H1 (cell line): ENCODE measurements around the gene GNAO1. TPM values are rescaled to one million over a fixed set of nuclear protein-coding genes. Genes with fewer than 3 reads are reported as not detected.

ENCODE experiments used
- CTCF ChIA-PET: fragments of 300-600 bp; sonication (Branson Sonifier 250); formaldehyde crosslinking; loops from one replicate; lab custom pipeline; 2021; ENCODE audit not compliant: partially characterized antibody; lab: Charles Lee
- POLR2A ChIA-PET: fragments of 300-600 bp; sonication (Branson Sonifier 250); formaldehyde crosslinking; loops from one replicate; lab custom pipeline; 2021; ENCODE audit warnings: inconsistent platforms; ENCODE audit not compliant: partially characterized antibody; lab: Charles Lee
- DNase-seq, 2 experiments: peaks; one replicate each; pipeline versions ENCODE4 v3.0.0 to v3.0.0-alpha.2; 2010 to 2022; ENCODE audit warnings: low spot score in 2 of 2, low read depth in 1 of 2, mixed read lengths in 1 of 2
- FAIRE-seq: peaks from 2 replicates; lab custom pipeline; 2011; peaks lifted over from hg19 to GRCh38; lab: Jason Lieb, UNC
- H2AFZ ChIP-seq: 2 replicates; pipeline ENCODE4 v1.8.1; 2012; ENCODE audit warnings: low read length, inconsistent platforms
- H2AK5ac ChIP-seq: 2 replicates; pipeline ENCODE4 v1.6.1; 2013; ENCODE audit warnings: low read depth, low read length
- H2BK120ac ChIP-seq: replicated peaks from 2 replicates; pipeline ENCODE3; 2013; ENCODE audit warnings: low read depth, low read length, inconsistent platforms
- H2BK12ac ChIP-seq: 2 replicates; pipeline ENCODE4 v1.6.1; 2013; ENCODE audit warnings: low read depth, low read length
- H2BK15ac ChIP-seq: 2 replicates; pipeline ENCODE4 v1.6.1; 2013; ENCODE audit warnings: low read length
- H2BK20ac ChIP-seq: 2 replicates; pipeline ENCODE4 v1.6.1; 2013; ENCODE audit warnings: low read length
- H2BK5ac ChIP-seq: 2 replicates; pipeline ENCODE4 v1.6.1; 2013; ENCODE audit warnings: low read depth, low read length
- H3K14ac ChIP-seq: 2 replicates; pipeline ENCODE4 v1.6.1; 2013; ENCODE audit warnings: inconsistent platforms; ENCODE audit not compliant: insufficient read length
- H3K18ac ChIP-seq: 2 replicates; pipeline ENCODE4 v1.6.1; 2013; ENCODE audit warnings: low read length; ENCODE audit errors: extremely low read depth
- H3K23ac ChIP-seq: 2 replicates; pipeline ENCODE4 v1.6.1; 2013; ENCODE audit warnings: inconsistent platforms; ENCODE audit not compliant: insufficient read length
- H3K23me2 ChIP-seq: 2 replicates; pipeline ENCODE4 v1.6.1; 2013; ENCODE audit warnings: low read depth, low read length
- H3K27ac ChIP-seq: 2 replicates; pipeline ENCODE4 v1.6.1; 2011; ENCODE audit warnings: low read depth, low read length, inconsistent platforms
- H3K27me3 ChIP-seq, 4 experiments: replicated peaks in 1 of 4; 1 replicate in 1 of 4; 2 replicates in 3 of 4; pipeline versions ENCODE4 v1.6.1 to v1.8.1; 2011 to 2013; ENCODE audit warnings: low read length in 3 of 4, mild to moderate bottlenecking in 3 of 4, inconsistent platforms in 2 of 4, mixed read lengths in 2 of 4, moderate library complexity in 1 of 4; ENCODE audit not compliant: control insufficient read depth in 3 of 4, insufficient read depth in 3 of 4; ENCODE audit errors: extremely low read depth in 1 of 4
- H3K36me3 ChIP-seq, 4 experiments: 2 replicates each; pipeline versions ENCODE4 v1.6.1 to v1.8.1; 2011 to 2013; ENCODE audit warnings: mild to moderate bottlenecking in 4 of 4, low read length in 3 of 4, moderate library complexity in 2 of 4, control low read depth in 1 of 4, inconsistent platforms in 1 of 4; ENCODE audit not compliant: insufficient read depth in 4 of 4, control insufficient read depth in 2 of 4
- H3K4ac ChIP-seq: replicated peaks from 2 replicates; pipeline ENCODE3; 2013; ENCODE audit warnings: low read length, low read depth, mixed read lengths, inconsistent platforms; ENCODE audit not compliant: insufficient read length
- H3K4me1 ChIP-seq, 4 experiments: replicated peaks in 1 of 4; 1 replicate in 1 of 4; 2 replicates in 3 of 4; pipeline versions ENCODE4 v1.6.1 to v1.8.1; 2011 to 2013; ENCODE audit warnings: low read length in 3 of 4, inconsistent platforms in 2 of 4, mixed read lengths in 1 of 4; ENCODE audit not compliant: insufficient read depth in 4 of 4, control insufficient read depth in 3 of 4
- H3K4me2 ChIP-seq, 2 experiments: 2 replicates each; pipeline versions ENCODE4 v1.6.1 to v1.8.1; 2011 to 2013; ENCODE audit warnings: low read depth in 2 of 2, low read length in 2 of 2, control low read depth in 1 of 2, inconsistent platforms in 1 of 2, mild to moderate bottlenecking in 1 of 2; ENCODE audit not compliant: insufficient read depth in 1 of 2
- H3K4me3 ChIP-seq, 4 experiments: fragments of 200-600, 300-600 bp in 1 of 4; sonication (generic), shearing (Covaris generic), sonication (Bioruptor Twin) in 1 of 4; 2 replicates each; pipeline versions ENCODE4 v1.5.1 to v1.8.1; 2011 to 2016; ENCODE audit warnings: low read length in 4 of 4, low read depth in 3 of 4, control low read depth in 2 of 4, inconsistent platforms in 2 of 4, mild to moderate bottlenecking in 2 of 4, mixed read lengths in 1 of 4, moderate library complexity in 1 of 4; ENCODE audit not compliant: insufficient read depth in 2 of 4; ENCODE audit errors: extremely low read depth in 1 of 4
- H3K56ac ChIP-seq: replicated peaks from 2 replicates; pipeline ENCODE3; 2013; ENCODE audit warnings: low read depth, mild to moderate bottlenecking, mixed read lengths, low read length, inconsistent platforms; ENCODE audit not compliant: insufficient read length
- H3K79me1 ChIP-seq: 2 replicates; pipeline ENCODE4 v1.6.1; 2013; ENCODE audit warnings: low read depth, low read length, control low read depth
- H3K79me2 ChIP-seq, 2 experiments: 2 replicates each; pipeline versions ENCODE4 v1.6.1 to v1.8.1; 2012 to 2013; ENCODE audit warnings: low read length in 2 of 2, mild to moderate bottlenecking in 2 of 2, inconsistent platforms in 1 of 2; ENCODE audit not compliant: insufficient read depth in 2 of 2, control insufficient read depth in 1 of 2
- H3K9ac ChIP-seq, 4 experiments: replicated peaks in 1 of 4; 1 replicate in 1 of 4; 2 replicates in 3 of 4; pipeline versions ENCODE4 v1.6.1 to v1.8.1; 2011 to 2013; ENCODE audit warnings: low read depth in 3 of 4, low read length in 3 of 4, control low read depth in 2 of 4, mild to moderate bottlenecking in 2 of 4, moderate library complexity in 2 of 4, inconsistent platforms in 1 of 4; ENCODE audit errors: extremely low read depth in 1 of 4
- H3K9me3 ChIP-seq, 2 experiments: 2 replicates each; pipeline versions ENCODE4 v1.6.1 to v1.8.1; 2012 to 2013; ENCODE audit warnings: mild to moderate bottlenecking in 2 of 2, moderate library complexity in 2 of 2, control low read depth in 1 of 2, inconsistent platforms in 1 of 2, low read depth in 1 of 2, low read length in 1 of 2, mixed read lengths in 1 of 2; ENCODE audit not compliant: insufficient read depth in 2 of 2
- H4K20me1 ChIP-seq, 2 experiments: replicated peaks in 1 of 2; 2 replicates each; pipeline versions ENCODE3 to v1.8.1; 2011 to 2013; ENCODE audit warnings: inconsistent platforms in 2 of 2, low read length in 2 of 2, mild to moderate bottlenecking in 1 of 2; ENCODE audit not compliant: insufficient read depth in 2 of 2, control insufficient read depth in 1 of 2
- H4K5ac ChIP-seq: 2 replicates; pipeline ENCODE4 v1.6.1; 2013; ENCODE audit warnings: low read length, low read depth, mixed read lengths, inconsistent platforms; ENCODE audit not compliant: insufficient read length
- H4K8ac ChIP-seq: 2 replicates; pipeline ENCODE4 v1.8.0; 2013; ENCODE audit warnings: mild to moderate bottlenecking, moderate library complexity, low read length, inconsistent platforms; ENCODE audit not compliant: insufficient read depth; ENCODE audit errors: extremely low read depth
- H4K91ac ChIP-seq: replicated peaks from 2 replicates; pipeline ENCODE3; 2013; ENCODE audit warnings: low read length, mixed read lengths, inconsistent platforms; ENCODE audit not compliant: insufficient read length
- BACH1 ChIP-seq: IDR thresholded peaks from 2 replicates; pipeline ENCODE4 v1.6.1; 2012; ENCODE audit warnings: low read length, improper control_type of control experiment
- BCL11A ChIP-seq, 2 experiments: IDR thresholded peaks; one replicate each; pipeline ENCODE4 v1.6.1; 2011; ENCODE audit warnings: low read depth in 2 of 2, low read length in 2 of 2, mild to moderate bottlenecking in 2 of 2
- EZH2 ChIP-seq: fragments of 200-600 bp; sonication (generic); IDR thresholded peaks from 2 replicates; pipeline ENCODE4 v1.7.1; 2012; ENCODE audit warnings: low read depth, mild to moderate bottlenecking, moderate library complexity, low read length, inconsistent platforms; ENCODE audit not compliant: severe bottlenecking
- RNF2 ChIP-seq: fragments of 200-900, 300-1000 bp; sonication (generic); IDR thresholded peaks from 2 replicates; pipeline ENCODE4 v1.7.1; 2016; ENCODE audit warnings: borderline replicate concordance, low read depth, mild to moderate bottlenecking, antibody characterized with exemption, low read length; ENCODE audit not compliant: poor library complexity, severe bottlenecking; ENCODE audit errors: missing control alignments
- SIX5 ChIP-seq: IDR thresholded peaks from 2 replicates; pipeline ENCODE4 v1.6.1; 2011; ENCODE audit warnings: mild to moderate bottlenecking, low read depth, low read length
- SP1 ChIP-seq: IDR thresholded peaks from 2 replicates; pipeline ENCODE4 v1.6.1; 2011; ENCODE audit warnings: low read depth, low read length
- SP2 ChIP-seq: IDR thresholded peaks from 2 replicates; pipeline ENCODE4 v1.6.1; 2012; ENCODE audit warnings: mild to moderate bottlenecking, low read length, inconsistent platforms
- WGBS, 2 experiments: shearing (Covaris generic) in 1 of 2; methylation state at CpG; one replicate each; pipeline versions ENCODE4 v1.1.6 to v1.1.7; 2013 to 2015; ENCODE audit warnings: low lambda C conversion rate in 2 of 2, mixed read lengths in 2 of 2, inconsistent platforms in 1 of 2, low coverage in 1 of 2, missing lambda C conversion rate in 1 of 2; ENCODE audit not compliant: insufficient replicate concordance in 2 of 2, insufficient coverage in 1 of 2, insufficient read length in 1 of 2; ENCODE audit errors: extremely low coverage in 1 of 2, missing lambda C conversion rate in 1 of 2; 5-methylcytosine and 5-hydroxymethylcytosine counted together
- polyA plus RNA-seq, 7 experiments: library from polyadenylated mRNA; depleted of rRNA in 3 of 7; stranded (reverse) in 5 of 7; unstranded in 2 of 7; fragments of >200 nt in 5 of 7; fragments of 200-250 nt in 2 of 7; gene quantifications; 1 replicate in 5 of 7; 2 replicates in 1 of 7; 4 replicates in 1 of 7; pipeline versions ENCODE4 v1.2.1 to v1.2.3, GENCODE V29; 2011 to 2013; ENCODE audit warnings: missing spikeins in 2 of 7, mixed read lengths in 2 of 7
- total RNA-seq: library from RNA; stranded (reverse); fragmentation: NEBNext Ultra II Directional; extraction: Animal tissue kit (Norgen Biotek cat#: 25700); gene quantifications from 2 replicates; pipeline ENCODE4 v1.2.1, GENCODE V29; 2021

Gene GNAO1
- total and polyA plus RNA-seq, 2 of the 8 experiments (the other 6 are each of a cell fraction or from before 2014, with no cell fraction given): 6.7 to 34.4 TPM

DNA sequence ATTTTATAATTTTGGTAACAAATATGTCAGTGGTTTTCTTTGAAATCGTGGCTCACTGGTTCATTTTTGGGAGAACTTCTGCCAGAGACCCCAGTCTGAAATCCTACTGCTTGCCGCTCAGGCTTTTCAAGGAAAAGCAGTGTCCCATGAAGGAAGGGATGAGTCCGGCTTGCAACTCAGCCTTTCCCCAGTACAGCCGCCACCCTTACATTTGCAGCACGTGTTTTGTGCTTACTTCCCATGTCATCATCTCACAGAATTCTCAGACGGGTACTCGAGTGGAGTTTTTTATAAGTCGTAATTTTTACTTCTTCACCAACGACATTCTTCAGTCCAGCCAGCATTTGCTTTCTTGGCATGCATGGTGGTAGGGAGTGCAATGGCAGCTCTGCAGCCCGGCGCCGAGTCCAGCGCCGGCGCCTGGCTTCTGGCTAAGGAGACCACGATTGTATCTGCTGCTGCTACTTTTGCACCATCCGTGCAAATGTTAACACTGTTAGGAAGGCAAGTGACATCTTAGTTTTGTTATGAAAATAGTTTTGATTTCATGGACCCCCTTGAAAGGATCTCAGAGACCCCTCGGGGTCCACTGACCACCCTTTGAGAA is 123.1 kb downstream of the GNAO1 start:
- 94% methylated on average over 18 of the region's 18 CpGs; no CpG with 5 or more reads in 1 of the 2 experiments for WGBS, 2 experiments
- Histone ChIP-seq H4K20me1 (no peaks in the 10 kb centered on the region), H3K27ac (no peak overlapping the region), H3K79me1 (no peaks in the 10 kb centered on the region), H3K79me2 (no peaks in the 10 kb centered on the region), H2BK20ac (no peak overlapping the region), H2AK5ac (no peak overlapping the region), H3K4me2 (no peak overlapping the region), H2BK5ac (no peak overlapping the region), H3K27me3 (peaks cover 0 to 5% (median 0%) of the 10 kb centered on the region in 4 experiments; a peak in 2 of 7 replicates), H3K23me2 (no peaks in the 10 kb centered on the region), H2AFZ (no peak overlapping the region), H3K4me3 (no peak overlapping the region), H3K9me3 (no peaks in the 10 kb centered on the region), H3K14ac (no peak overlapping the region), H3K4ac (no peak overlapping the region), H3K23ac (no peak overlapping the region), H3K36me3 (no peaks in the 10 kb centered on the region), H4K91ac (no peak overlapping the region), H3K56ac (no peak overlapping the region), H3K18ac (no peak overlapping the region), H2BK12ac (no peak overlapping the region), H2BK120ac (no peak overlapping the region), H4K5ac (no peak overlapping the region), H4K8ac (no peak overlapping the region), H3K4me1 (peaks cover 0 to 4% (median 3%) of the 10 kb centered on the region in 4 experiments; a peak in 2 of 7 replicates), H2BK15ac (no peak overlapping the region), H3K9ac (no peak overlapping the region)
- TF ChIP-seq EZH2: no peak
- TF ChIP-seq SP1: no peak
- TF ChIP-seq BCL11A (IDR thresholded peaks at IDR 0.05; ENCODE audit: low read depth in 2 of 2, low read length in 2 of 2): no peak
- no peak for TF ChIP-seq BACH1
- no peak for TF ChIP-seq SP2
- no peak for TF ChIP-seq RNF2
- TF ChIP-seq SIX5: no peak
- DNase-seq (no peak), FAIRE-seq (no peak)
- ChIA-PET CTCF (interaction anchor here (0.8 to 6.2 kb wide), 7 partner anchors 14 to 272 kb away, joined by 3 to 61 read pairs (median 3); no protein-coding TSS in a partner anchor), POLR2A (no interaction called here)
